Endodermal cell (in vitro differentiated cells): ENCODE data around the gene CSTF3. TPM values are rescaled to one million over a fixed set of nuclear protein-coding genes. Genes with fewer than 3 reads are reported as not detected.
A peak's percentile ranks its signal among the peaks of the same experiment; 100 is the strongest.

Experiments
- DNase-seq: peaks from one replicate; pipeline ENCODE4 v3.0.0-alpha.2; 2017
- H3K27ac ChIP-seq: 2 replicates; pipeline ENCODE4 v1.5.1; 2013; ENCODE audit warnings: mild to moderate bottlenecking, low read depth, low read length, moderate library complexity
- H3K27me3 ChIP-seq: 2 replicates; pipeline ENCODE4 v1.6.1; 2013; ENCODE audit warnings: mild to moderate bottlenecking, low read length, moderate library complexity; ENCODE audit not compliant: insufficient read depth, control insufficient read depth, poor library complexity, severe bottlenecking
- H3K36me3 ChIP-seq: 2 replicates; pipeline ENCODE4 v1.7.0; 2013; ENCODE audit warnings: mild to moderate bottlenecking, low read length, moderate library complexity; ENCODE audit not compliant: control insufficient read depth, insufficient read depth
- H3K4me1 ChIP-seq: one replicate; pipeline ENCODE4 v1.7.0; 2013; ENCODE audit warnings: low read length; ENCODE audit not compliant: control insufficient read depth, insufficient read depth
- H3K4me3 ChIP-seq: 2 replicates; pipeline ENCODE4 v1.5.1; 2013; ENCODE audit warnings: mild to moderate bottlenecking, low read length, moderate library complexity
- H3K9ac ChIP-seq: 2 replicates; pipeline ENCODE4 v1.6.1; 2013; ENCODE audit warnings: mild to moderate bottlenecking, low read length, moderate library complexity; ENCODE audit not compliant: poor library complexity, severe bottlenecking; ENCODE audit errors: extremely low read depth
- H3K9me3 ChIP-seq: 2 replicates; pipeline ENCODE4 v1.6.1; 2013; ENCODE audit warnings: mild to moderate bottlenecking, low read length, moderate library complexity; ENCODE audit not compliant: control insufficient read depth
- H3K27ac Mint-ChIP-seq: 2 replicates; pipeline ENCODE4 v1.8.0; 2020; ENCODE audit warnings: mixed read lengths
- H3K27me3 Mint-ChIP-seq: 2 replicates; pipeline ENCODE4 v1.8.0; 2021; ENCODE audit warnings: mild to moderate bottlenecking, mixed read lengths; ENCODE audit not compliant: insufficient read depth
- H3K36me3 Mint-ChIP-seq: 2 replicates; pipeline ENCODE4 v1.8.0; 2020; ENCODE audit warnings: low read depth, mixed read lengths
- H3K4me1 Mint-ChIP-seq: 2 replicates; pipeline ENCODE4 v1.8.0; 2020; ENCODE audit warnings: mixed read lengths
- H3K4me3 Mint-ChIP-seq: 2 replicates; pipeline ENCODE4 v1.8.0; 2020; ENCODE audit warnings: mild to moderate bottlenecking, moderate library complexity, mixed read lengths
- H3K9me3 Mint-ChIP-seq: 2 replicates; pipeline ENCODE4 v1.8.0; 2020; ENCODE audit warnings: mild to moderate bottlenecking, mixed read lengths
- CTCF ChIP-seq: fragments of 200-600 bp; sonication (generic); conservative IDR thresholded peaks from 2 replicates; pipeline ENCODE4 v1.5.0; 2021; ENCODE audit warnings: antibody characterized with exemption, mild to moderate bottlenecking
- WGBS, 2 experiments: methylation state at CpG; one replicate each; pipeline versions ENCODE4 v1.1.5 to v1.1.7; 2013; ENCODE audit warnings: missing lambda C conversion rate in 2 of 2, mixed read lengths in 1 of 2; ENCODE audit not compliant: insufficient coverage in 1 of 2, insufficient read length in 1 of 2; 5-methylcytosine and 5-hydroxymethylcytosine counted together
- total RNA-seq, 2 donors: library from RNA; stranded (reverse); fragmentation: NEBNext Ultra II Directional in 1 of 2; extraction: Animal tissue kit (Norgen Biotek cat#: 25700) in 1 of 2; gene quantifications; 2 replicates in 1 of 2; 3 replicates in 1 of 2; pipeline ENCODE4 v1.2.1, GENCODE V29; 2021

CSTF3 gene
- total RNA-seq, 2 donors from 2014 or later = 59.3 to 72.1 TPM

- no peak overlapping the region for H3K27ac ChIP-seq
- TF ChIP-seq CTCF = peak; percentile 33
- H3K4me1 Mint-ChIP-seq = no peaks in the 10 kb centered on the region
- H3K27me3 ChIP-seq = no peaks in the 10 kb centered on the region
- H3K9me3 ChIP-seq = no peaks in the 10 kb centered on the region
- no peaks in the 10 kb centered on the region for H3K9me3 Mint-ChIP-seq
- no peak overlapping the region for H3K4me3 ChIP-seq
- peaks cover 87% of the 10 kb centered on the region for H3K36me3 ChIP-seq
- H3K36me3 Mint-ChIP-seq = peaks cover 66% of the 10 kb centered on the region
- no peak for DNase-seq
- H3K27ac Mint-ChIP-seq = no peak overlapping the region
- no peak overlapping the region for H3K9ac ChIP-seq
- no peaks in the 10 kb centered on the region for H3K27me3 Mint-ChIP-seq
- H3K4me3 Mint-ChIP-seq = no peak overlapping the region
- H3K4me1 ChIP-seq = no peaks in the 10 kb centered on the region
These were observed 71.5 kb downstream of the CSTF3 start for GRCh38 chr11:33089776-33090175.

- Histone ChIP-seq H3K27me3 (no peaks in the 10 kb centered on the region), H3K36me3 (peaks cover 92% of the 10 kb centered on the region), H3K27ac (no peak overlapping the region), H3K4me3 (no peak overlapping the region), H3K4me1 (no peaks in the 10 kb centered on the region), H3K9me3 (no peaks in the 10 kb centered on the region), H3K9ac (no peak overlapping the region)
- Mint-ChIP-seq H3K4me3 (no peak overlapping the region), H3K27ac (peak overlapping the region; percentile 1), H3K27me3 (no peaks in the 10 kb centered on the region), H3K9me3 (no peaks in the 10 kb centered on the region), H3K4me1 (no peaks in the 10 kb centered on the region), H3K36me3 (peaks cover 61% of the 10 kb centered on the region)
- DNase-seq = no peak
- WGBS, 2 experiments = 97 to 100% methylated on average over 1 of the region's 1 CpG
- no peak for TF ChIP-seq CTCF
These were observed 75.3 kb downstream of the CSTF3 start for GRCh38 chr11:33086017-33086416.

- WGBS, 2 experiments = 100% methylated on average over 1 of the region's 1 CpG; no CpG with 5 or more reads in 1 of the 2 experiments
- H3K27me3 ChIP-seq = no peaks in the 10 kb centered on the region
- no peaks in the 10 kb centered on the region for H3K9me3 ChIP-seq
- Mint-ChIP-seq H3K9me3 (no peaks in the 10 kb centered on the region), H3K4me1 (no peaks in the 10 kb centered on the region), H3K36me3 (peaks cover 65% of the 10 kb centered on the region), H3K27ac (no peak overlapping the region), H3K27me3 (no peaks in the 10 kb centered on the region), H3K4me3 (no peak overlapping the region)
- no peak for DNase-seq
- no peak overlapping the region for H3K4me3 ChIP-seq
- H3K9ac ChIP-seq = no peak overlapping the region
- no peaks in the 10 kb centered on the region for H3K4me1 ChIP-seq
- no peak overlapping the region for H3K27ac ChIP-seq
- TF ChIP-seq CTCF = no peak
- H3K36me3 ChIP-seq = peaks cover 93% of the 10 kb centered on the region
These were observed 77.4 kb downstream of the CSTF3 start for GRCh38 chr11:33083918-33084317.
